ENCODE data around the gene CATSPERE.

DNA sequence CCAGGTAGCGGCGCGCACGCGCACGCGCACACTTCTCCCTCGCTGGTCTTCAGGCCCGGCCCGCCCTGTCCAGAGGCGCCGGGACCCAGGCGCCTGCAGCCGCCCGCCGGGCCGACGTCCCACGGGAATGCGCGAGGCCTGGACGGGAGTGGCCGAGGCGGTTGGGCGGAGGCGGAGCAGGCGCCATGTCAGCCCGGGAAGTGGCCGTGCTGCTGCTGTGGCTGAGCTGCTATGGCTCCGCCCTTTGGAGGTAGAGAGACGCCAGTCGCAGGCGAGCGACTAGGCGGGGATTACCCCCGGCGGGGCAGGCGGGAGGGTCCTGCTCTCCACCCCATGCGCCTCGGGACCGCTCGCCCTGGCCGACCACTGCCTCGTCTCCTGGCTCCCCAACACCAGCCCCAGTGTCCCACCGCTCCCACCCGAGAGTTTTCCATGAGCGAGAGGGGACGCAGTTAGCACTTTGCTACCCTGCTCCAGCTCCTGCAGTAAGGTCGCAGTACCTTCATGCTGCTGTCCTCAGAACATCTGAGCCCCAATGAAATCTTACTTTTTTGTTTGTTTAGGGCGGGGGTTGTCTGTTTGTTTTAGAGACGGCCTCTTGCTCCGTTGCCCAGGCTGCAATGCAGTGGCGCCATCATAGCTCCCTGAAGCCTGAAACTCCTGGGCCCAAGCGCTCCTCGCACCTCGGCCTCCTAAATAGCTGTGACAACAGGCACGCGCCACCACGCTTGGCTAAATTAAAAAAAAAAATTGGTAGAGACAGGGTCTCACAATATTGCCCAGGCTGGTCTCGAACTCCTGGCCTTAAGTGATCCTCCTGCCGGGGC lies at the start of gene CATSPERE:
- TF ChIP-seq, protein P1, sequence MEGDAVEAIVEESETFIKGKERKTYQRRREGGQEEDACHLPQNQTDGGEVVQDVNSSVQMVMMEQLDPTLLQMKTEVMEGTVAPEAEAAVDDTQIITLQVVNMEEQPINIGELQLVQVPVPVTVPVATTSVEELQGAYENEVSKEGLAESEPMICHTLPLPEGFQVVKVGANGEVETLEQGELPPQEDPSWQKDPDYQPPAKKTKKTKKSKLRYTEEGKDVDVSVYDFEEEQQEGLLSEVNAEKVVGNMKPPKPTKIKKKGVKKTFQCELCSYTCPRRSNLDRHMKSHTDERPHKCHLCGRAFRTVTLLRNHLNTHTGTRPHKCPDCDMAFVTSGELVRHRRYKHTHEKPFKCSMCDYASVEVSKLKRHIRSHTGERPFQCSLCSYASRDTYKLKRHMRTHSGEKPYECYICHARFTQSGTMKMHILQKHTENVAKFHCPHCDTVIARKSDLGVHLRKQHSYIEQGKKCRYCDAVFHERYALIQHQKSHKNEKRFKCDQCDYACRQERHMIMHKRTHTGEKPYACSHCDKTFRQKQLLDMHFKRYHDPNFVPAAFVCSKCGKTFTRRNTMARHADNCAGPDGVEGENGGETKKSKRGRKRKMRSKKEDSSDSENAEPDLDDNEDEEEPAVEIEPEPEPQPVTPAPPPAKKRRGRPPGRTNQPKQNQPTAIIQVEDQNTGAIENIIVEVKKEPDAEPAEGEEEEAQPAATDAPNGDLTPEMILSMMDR (IDR thresholded peaks at IDR 0.05): no peak
- no peak for TF ChIP-seq EZH2 (IDR thresholded peaks at IDR 0.05)
- no peak for TF ChIP-seq EZH2phosphoT487 (IDR thresholded peaks at IDR 0.05)

All from neural progenitor cell (in vitro differentiated cells).